GM12864 (cell line): ENCODE measurements around the gene ANKS1A.

Experiments used
- DNase-seq: peaks from one replicate; pipeline ENCODE4 v3.0.0-alpha.2; 2011; ENCODE audit warnings: low read depth
- H3K4me3 ChIP-seq: 2 replicates; pipeline ENCODE4 v1.5.1; 2011; ENCODE audit warnings: mild to moderate bottlenecking, low read depth, low read length, control low read depth
- CTCF ChIP-seq: IDR thresholded peaks from 2 replicates; pipeline ENCODE4 v1.5.1; 2011; ENCODE audit warnings: low read depth, mild to moderate bottlenecking, moderate library complexity, low read length, control low read depth, inconsistent platforms; ENCODE audit errors: missing control alignments

Gene ANKS1A

DNA sequence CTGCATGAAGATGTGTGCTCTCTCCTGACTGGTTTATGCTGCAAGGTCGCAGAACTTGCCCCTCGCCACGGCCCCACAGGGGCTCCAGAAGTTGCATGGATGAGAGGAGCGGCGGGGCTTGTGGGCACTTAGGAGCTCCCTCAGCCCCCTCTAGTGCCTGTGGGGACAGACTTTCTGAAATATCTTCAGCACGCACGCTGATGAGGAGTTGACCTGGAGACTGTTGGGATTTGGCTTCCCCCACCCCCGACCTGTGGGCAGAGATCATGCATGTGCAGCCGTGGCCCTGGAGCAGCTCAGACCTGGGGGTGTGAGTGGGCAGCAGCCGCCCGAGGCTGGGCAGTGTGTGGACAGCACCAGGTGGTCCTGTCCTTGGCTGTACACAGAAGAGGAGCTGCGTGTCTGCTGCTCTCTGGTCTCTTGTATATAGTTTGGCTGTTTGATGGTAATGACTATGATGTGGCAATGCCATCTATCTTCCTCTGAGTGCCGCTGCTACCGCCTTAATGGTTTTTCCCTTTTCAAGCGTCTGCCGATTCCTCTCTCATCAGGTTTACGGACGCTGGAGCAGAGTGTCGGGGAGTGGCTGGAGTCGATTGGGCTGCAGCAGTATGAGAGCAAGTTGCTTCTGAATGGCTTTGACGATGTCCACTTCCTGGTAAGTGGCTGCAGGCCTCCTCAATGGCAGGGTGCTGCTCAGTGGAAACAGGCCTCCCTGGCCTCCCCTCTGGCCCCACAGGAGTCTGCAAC lies 170.7 kb downstream of the ANKS1A start:
- DNase-seq = no peak
- TF ChIP-seq CTCF = no peak
- no peak overlapping the region for H3K4me3 ChIP-seq

DNA sequence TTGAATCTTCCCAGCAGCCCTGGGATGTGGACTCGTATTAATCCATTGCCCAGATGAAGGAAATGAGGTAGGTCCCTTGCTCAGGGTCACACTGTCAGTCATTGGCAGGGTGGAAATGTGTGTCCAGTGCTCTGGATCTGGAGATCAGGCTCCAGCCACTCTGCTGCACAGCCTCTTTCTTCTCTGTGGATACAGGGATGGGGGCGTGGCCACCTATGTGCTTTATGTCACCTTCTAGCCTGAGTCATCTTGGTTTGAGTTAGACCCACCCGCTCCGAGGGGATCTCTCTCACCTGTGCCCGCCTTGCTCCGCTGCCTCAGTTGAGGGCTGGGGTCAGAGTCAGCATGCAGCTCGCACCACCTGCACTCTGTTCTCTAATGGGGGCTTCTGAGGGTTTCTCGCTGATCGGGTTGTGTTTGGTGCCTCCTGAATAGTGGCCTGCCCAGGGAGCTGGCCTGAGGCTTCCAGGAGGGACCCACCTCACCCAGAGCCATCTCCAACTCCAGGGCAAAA lies 172.1 kb downstream of the ANKS1A start:
- H3K4me3 ChIP-seq = no peak overlapping the region
- no peak for TF ChIP-seq CTCF
- no peak for DNase-seq

DNA sequence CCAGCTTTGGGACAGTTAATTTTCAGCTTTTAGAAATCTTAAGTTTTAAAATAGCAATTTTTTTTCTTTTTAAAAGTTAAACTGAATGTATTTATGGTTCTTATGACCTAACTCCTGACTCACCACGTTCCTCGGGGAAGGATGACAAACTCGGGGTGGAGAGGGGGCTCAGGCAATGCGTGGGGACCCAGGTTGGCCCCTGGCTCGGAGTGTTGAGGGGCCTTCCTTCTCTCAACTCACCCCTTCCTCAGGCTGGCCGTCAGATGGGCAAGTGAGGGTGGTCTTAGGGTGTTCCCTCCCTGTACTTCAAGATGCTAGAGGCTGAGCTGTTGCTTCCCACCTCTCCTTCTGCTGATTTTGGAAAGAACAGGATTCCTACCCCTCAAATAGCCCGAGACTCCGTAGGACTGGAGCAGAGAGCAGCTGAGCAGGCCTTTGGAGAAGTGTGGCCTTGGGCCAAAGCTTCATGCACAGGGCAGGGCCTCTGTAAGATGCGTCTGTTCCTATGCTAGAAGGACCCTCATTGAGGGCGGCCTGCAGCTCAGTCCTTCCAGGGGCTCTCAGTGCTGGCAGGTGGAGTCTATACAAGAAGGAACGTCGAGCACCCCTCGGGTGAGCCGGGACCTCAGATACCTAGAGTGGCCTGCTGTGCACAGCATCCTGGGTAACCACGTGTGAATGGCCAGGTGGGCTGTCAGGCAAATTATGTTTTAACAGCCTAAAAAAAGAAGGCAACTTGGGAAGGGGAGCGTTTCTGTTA lies 172.8 kb downstream of the ANKS1A start:
- no peak for DNase-seq
- TF ChIP-seq CTCF = no peak
- no peak overlapping the region for H3K4me3 ChIP-seq

- no peak for TF ChIP-seq CTCF
- no peak overlapping the region for H3K4me3 ChIP-seq
- DNase-seq = no peak
These were observed 173.9 kb downstream of the ANKS1A start for GRCh38 chr6:35062676-35063574.

DNA sequence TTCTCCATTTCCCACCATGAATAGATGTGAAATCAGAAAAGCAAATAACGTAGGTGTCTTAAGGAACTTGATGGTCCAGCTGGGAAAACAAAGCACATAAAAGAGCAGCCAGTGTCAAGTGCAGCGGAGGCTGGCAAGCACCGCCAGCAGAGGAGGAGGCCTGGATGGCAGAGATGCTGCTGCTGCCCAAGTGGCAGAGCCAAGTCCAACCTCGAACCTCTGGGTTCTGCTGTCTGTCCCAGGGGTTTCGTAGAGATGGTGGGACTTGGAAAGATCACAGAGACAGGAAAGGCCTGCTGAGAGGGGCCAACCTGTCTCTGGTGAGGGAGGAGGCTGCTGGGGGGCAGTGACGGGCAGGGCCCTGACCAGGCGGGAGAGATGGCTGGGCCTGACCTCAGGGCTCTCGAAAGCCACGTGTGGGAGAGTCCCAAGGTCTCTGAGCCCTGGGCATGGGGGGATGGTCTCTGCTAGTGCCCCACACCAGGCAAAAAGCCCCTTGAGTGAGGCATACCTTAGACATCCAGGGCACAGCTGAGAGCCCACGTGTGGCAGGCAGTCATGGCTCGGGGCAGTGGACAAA lies 174.7 kb downstream of the ANKS1A start:
- no peak for TF ChIP-seq CTCF
- DNase-seq = no peak
- no peak overlapping the region for H3K4me3 ChIP-seq

DNA sequence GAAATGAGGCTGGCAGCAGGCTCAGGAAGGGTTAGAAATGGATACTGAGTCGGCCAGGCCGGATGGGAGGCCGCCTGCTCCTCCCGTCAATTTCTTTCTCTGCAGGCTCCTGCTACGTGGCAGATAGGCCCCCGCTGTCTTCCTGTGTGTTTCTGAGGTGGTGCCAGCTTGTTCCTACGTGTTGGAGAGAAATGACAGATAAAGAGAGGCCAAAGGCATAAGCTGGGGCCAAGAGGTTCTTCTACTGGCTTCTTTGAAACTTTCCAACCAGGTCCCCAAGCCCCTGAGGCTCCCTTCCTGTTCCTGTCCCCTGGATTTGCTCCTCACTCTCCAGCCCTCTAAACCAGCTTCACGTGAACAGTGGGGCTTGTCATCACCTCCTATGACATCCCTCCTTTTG lies 175.2 kb downstream of the ANKS1A start:
- no peak for DNase-seq
- no peak overlapping the region for H3K4me3 ChIP-seq
- TF ChIP-seq CTCF = no peak
